Stomach (tissue), 4 donors: Measurements from ENCODE around the gene HJURP.

Experiments
- POLR2A ChIP-seq, 4 donors: fragments of 450-650 bp; IDR thresholded peaks; one replicate each; pipeline ENCODE4 v1.6.1; 2016; ENCODE audit warnings: antibody characterized with exemption in 4 of 4, control low read depth in 2 of 4, mild to moderate bottlenecking in 1 of 4, moderate library complexity in 1 of 4
- TF ChIP-seq, protein P1 (sequence below), 7 experiments: fragments of 450-650 bp in 4 of 7; fragments of 200-600 bp in 3 of 7; sonication (generic) in 3 of 7; IDR thresholded peaks; one replicate each; pipeline ENCODE4 v1.5.1; 2016 to 2019; ENCODE audit warnings: antibody characterized with exemption in 7 of 7, control low read depth in 2 of 7, mild to moderate bottlenecking in 1 of 7

DNA sequence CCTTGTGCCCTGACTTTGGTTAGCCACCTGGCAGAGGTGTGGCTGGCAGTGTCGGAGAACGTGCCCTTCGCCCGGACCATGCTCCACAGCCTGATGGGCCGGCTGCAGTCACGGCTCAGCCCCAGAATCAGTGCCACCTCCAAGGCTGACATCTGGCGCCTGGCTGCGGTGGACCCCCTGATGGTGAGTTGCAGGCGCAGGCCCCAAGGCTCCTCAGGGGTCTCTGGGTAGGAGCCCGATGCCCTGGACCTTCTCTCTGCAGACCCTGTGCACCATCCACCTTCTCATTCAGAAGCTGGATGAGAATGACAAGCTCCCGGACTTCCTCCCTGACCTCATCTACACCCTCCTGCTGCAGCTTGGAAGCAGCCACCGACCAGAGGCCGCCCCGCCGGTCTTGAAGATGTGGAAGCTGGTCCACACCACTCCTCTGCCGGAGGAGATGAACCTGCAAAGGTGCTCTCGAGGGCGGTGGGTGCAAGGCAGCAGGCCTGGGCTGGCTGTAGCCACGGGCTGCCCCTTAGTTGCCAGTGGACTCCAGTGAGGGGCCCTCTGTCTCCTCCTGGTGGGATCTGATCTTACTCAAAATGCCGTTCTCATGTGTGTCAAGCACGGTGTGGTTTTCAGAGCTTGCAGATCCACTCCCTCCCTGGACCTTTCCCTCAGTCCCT is 32.1 kb downstream of the HJURP start:
- TF ChIP-seq POLR2A (IDR thresholded peaks at IDR 0.05): no peak
- TF ChIP-seq, protein P1, sequence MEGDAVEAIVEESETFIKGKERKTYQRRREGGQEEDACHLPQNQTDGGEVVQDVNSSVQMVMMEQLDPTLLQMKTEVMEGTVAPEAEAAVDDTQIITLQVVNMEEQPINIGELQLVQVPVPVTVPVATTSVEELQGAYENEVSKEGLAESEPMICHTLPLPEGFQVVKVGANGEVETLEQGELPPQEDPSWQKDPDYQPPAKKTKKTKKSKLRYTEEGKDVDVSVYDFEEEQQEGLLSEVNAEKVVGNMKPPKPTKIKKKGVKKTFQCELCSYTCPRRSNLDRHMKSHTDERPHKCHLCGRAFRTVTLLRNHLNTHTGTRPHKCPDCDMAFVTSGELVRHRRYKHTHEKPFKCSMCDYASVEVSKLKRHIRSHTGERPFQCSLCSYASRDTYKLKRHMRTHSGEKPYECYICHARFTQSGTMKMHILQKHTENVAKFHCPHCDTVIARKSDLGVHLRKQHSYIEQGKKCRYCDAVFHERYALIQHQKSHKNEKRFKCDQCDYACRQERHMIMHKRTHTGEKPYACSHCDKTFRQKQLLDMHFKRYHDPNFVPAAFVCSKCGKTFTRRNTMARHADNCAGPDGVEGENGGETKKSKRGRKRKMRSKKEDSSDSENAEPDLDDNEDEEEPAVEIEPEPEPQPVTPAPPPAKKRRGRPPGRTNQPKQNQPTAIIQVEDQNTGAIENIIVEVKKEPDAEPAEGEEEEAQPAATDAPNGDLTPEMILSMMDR (IDR thresholded peaks at IDR 0.05): no peak
